SK-N-SH (cell line): ENCODE data around the gene MMS22L. TPM values are rescaled to one million over a fixed set of nuclear protein-coding genes. Genes with fewer than 3 reads are reported as not detected.

ENCODE experiments used
- CTCF ChIA-PET: fragments of 300-600, 350-600 bp; formaldehyde crosslinking; extraction: SDS; loops from one replicate; lab custom pipeline; 2021; lab: Yijun Ruan, JAX
- POLR2A ChIA-PET: fragments of 350-600 bp; sonication (Branson Sonifier 250); formaldehyde crosslinking; extraction: SDS; loops from one replicate; lab custom pipeline; 2020; ENCODE audit warnings: antibody characterized with exemption, inconsistent platforms; lab: Yijun Ruan, JAX
- DNase-seq: peaks from one replicate; pipeline ENCODE4 v3.0.0; 2012
- H2AFZ ChIP-seq: fragments of 200-600 bp; sonication (generic); 2 replicates; pipeline ENCODE4 v1.8.1; 2016; ENCODE audit warnings: antibody characterized with exemption, mild to moderate bottlenecking, low read depth
- H3F3A ChIP-seq: fragments of 200-600 bp; sonication (generic); replicated peaks from 2 replicates; pipeline ENCODE3; 2016; ENCODE audit warnings: antibody characterized with exemption, mild to moderate bottlenecking; ENCODE audit not compliant: insufficient read depth
- H3K27ac ChIP-seq, 2 experiments: fragments of 200-500 bp in 1 of 2; fragments of 200-600 bp in 1 of 2; sonication (Bioruptor generic) in 1 of 2; sonication (generic), shearing (Covaris generic) in 1 of 2; 2 replicates each; pipeline versions ENCODE4 v1.5.1 to v1.6.1; 2014 to 2016; ENCODE audit warnings: low read depth in 2 of 2, inconsistent platforms in 1 of 2, low read length in 1 of 2, mild to moderate bottlenecking in 1 of 2, mixed read lengths in 1 of 2
- H3K27me3 ChIP-seq: fragments of 200-600 bp; sonication (generic), shearing (Covaris generic); 2 replicates; pipeline ENCODE4 v1.6.1; 2016; ENCODE audit warnings: mixed run types; ENCODE audit not compliant: insufficient read depth
- H3K36me3 ChIP-seq, 2 experiments: fragments of 200-500 bp in 1 of 2; fragments of 200-600 bp in 1 of 2; sonication (Bioruptor generic) in 1 of 2; sonication (generic) in 1 of 2; replicated peaks in 1 of 2; 2 replicates each; pipeline versions ENCODE3 to v1.5.1; 2014 to 2016; ENCODE audit warnings: low read length in 1 of 2, mild to moderate bottlenecking in 1 of 2; ENCODE audit not compliant: insufficient read depth in 2 of 2, control insufficient read depth in 1 of 2
- H3K4me1 ChIP-seq, 2 experiments: fragments of 200-500 bp in 1 of 2; fragments of 200-600 bp in 1 of 2; sonication (Bioruptor generic) in 1 of 2; sonication (generic), shearing (Covaris generic) in 1 of 2; 2 replicates each; pipeline versions ENCODE4 v1.5.1 to v1.6.1; 2014 to 2016; ENCODE audit warnings: low read depth in 1 of 2, low read length in 1 of 2, mixed run types in 1 of 2; ENCODE audit not compliant: insufficient read depth in 2 of 2, control insufficient read depth in 1 of 2
- H3K4me2 ChIP-seq: fragments of 200-600 bp; sonication (generic), shearing (Covaris generic); 2 replicates; pipeline ENCODE4 v1.6.1; 2017; ENCODE audit warnings: mixed run types
- H3K4me3 ChIP-seq, 2 experiments: fragments of 200-500 bp in 1 of 2; fragments of 200-600 bp in 1 of 2; sonication (Bioruptor generic) in 1 of 2; sonication (generic), shearing (Covaris generic) in 1 of 2; 2 replicates each; pipeline versions ENCODE4 v1.5.1 to v1.8.1; 2014 to 2016; ENCODE audit warnings: low read depth in 2 of 2, inconsistent platforms in 1 of 2, low read length in 1 of 2, mild to moderate bottlenecking in 1 of 2, mixed read lengths in 1 of 2, moderate library complexity in 1 of 2
- H3K79me2 ChIP-seq: fragments of 200-600 bp; sonication (generic); 2 replicates; pipeline ENCODE4 v1.8.1; 2017; ENCODE audit warnings: mild to moderate bottlenecking; ENCODE audit not compliant: insufficient read depth
- H3K9ac ChIP-seq: fragments of 200-600 bp; sonication (generic); 2 replicates; pipeline ENCODE4 v1.6.1; 2017; ENCODE audit warnings: mixed run types
- H3K9me2 ChIP-seq: fragments of 200-600 bp; sonication (generic); 2 replicates; pipeline ENCODE4 v1.6.1; 2017; ENCODE audit warnings: mixed run types
- H3K9me3 ChIP-seq: fragments of 200-600 bp; sonication (generic); 2 replicates; pipeline ENCODE4 v1.6.1; 2017; ENCODE audit warnings: mixed run types, mild to moderate bottlenecking, moderate library complexity
- H4K20me1 ChIP-seq: fragments of 200-600 bp; sonication (generic); 2 replicates; pipeline ENCODE4 v1.6.1; 2017; ENCODE audit warnings: mild to moderate bottlenecking, mixed run types; ENCODE audit not compliant: insufficient read depth
- CHD2 ChIP-seq: fragments of 150-350 bp; IDR thresholded peaks from 2 replicates; pipeline ENCODE4 v1.6.1; 2018; ENCODE audit warnings: low read length; ENCODE audit not compliant: partially characterized antibody
- ELF1 ChIP-seq: IDR thresholded peaks from 2 replicates; pipeline ENCODE4 v1.4.0; 2012
- EP300 ChIP-seq, 2 experiments: IDR thresholded peaks; 2 replicates each; pipeline versions ENCODE4 v1.4.0 to v1.6.1; 2012; ENCODE audit warnings: borderline replicate concordance in 1 of 2, low read depth in 1 of 2, low read length in 1 of 2
- EZH2phosphoT487 ChIP-seq: fragments of 200-600 bp; sonication (generic); IDR thresholded peaks from 2 replicates; pipeline ENCODE4 v1.6.1; 2017; ENCODE audit warnings: low read depth, mixed run types, mild to moderate bottlenecking, antibody characterized with exemption, moderate library complexity, borderline replicate concordance
- FOSL2 ChIP-seq: IDR thresholded peaks from 2 replicates; pipeline ENCODE4 v1.4.0; 2012; ENCODE audit warnings: low read depth, mild to moderate bottlenecking, moderate library complexity, borderline replicate concordance
- FOXJ3 ChIP-seq: sonication (generic); formaldehyde crosslinking; IDR thresholded peaks from 2 replicates; pipeline ENCODE4 v1.5.1; 2020; ENCODE audit warnings: mild to moderate bottlenecking, missing genetic modification reagents
- GABPA ChIP-seq: IDR thresholded peaks from 2 replicates; pipeline ENCODE4 v1.4.0; 2012; ENCODE audit warnings: low read depth, mild to moderate bottlenecking
- GATA2 ChIP-seq: sonication (generic); formaldehyde crosslinking; IDR thresholded peaks from 2 replicates; pipeline ENCODE4 v1.5.0; 2020; ENCODE audit warnings: mild to moderate bottlenecking, missing genetic modification reagents
- JUND ChIP-seq: IDR thresholded peaks from 2 replicates; pipeline ENCODE4 v1.4.0; 2012
- MEF2A ChIP-seq: IDR thresholded peaks from 2 replicates; pipeline ENCODE4 v1.4.0; 2012; ENCODE audit warnings: low read depth, borderline replicate concordance
- NFIC ChIP-seq: IDR thresholded peaks from 2 replicates; pipeline ENCODE4 v1.4.0; 2012; ENCODE audit warnings: borderline replicate concordance
- NRF1 ChIP-seq: IDR thresholded peaks from 2 replicates; pipeline ENCODE4 v1.6.1; 2012; ENCODE audit warnings: low read depth, mild to moderate bottlenecking, low read length
- RCOR1 ChIP-seq: fragments of 150-350 bp; IDR thresholded peaks from 2 replicates; pipeline ENCODE4 v1.6.1; 2017; ENCODE audit warnings: antibody characterized with exemption, low read length
- RFX5 ChIP-seq: IDR thresholded peaks from 2 replicates; pipeline ENCODE4 v1.6.1; 2012; ENCODE audit warnings: mild to moderate bottlenecking, improper control_type of control experiment, low read length
- RXRA ChIP-seq: IDR thresholded peaks from 2 replicates; pipeline ENCODE4 v1.4.0; 2012; ENCODE audit warnings: low read depth, mild to moderate bottlenecking, borderline replicate concordance
- SIN3A ChIP-seq: IDR thresholded peaks from 2 replicates; pipeline ENCODE4 v1.6.1; 2012; ENCODE audit warnings: low read depth, mild to moderate bottlenecking, low read length, moderate library complexity, borderline replicate concordance
- SMC3 ChIP-seq: IDR thresholded peaks from 2 replicates; pipeline ENCODE4 v1.6.1; 2012; ENCODE audit warnings: low read depth, low read length, improper control_type of control experiment
- TAF1 ChIP-seq: IDR thresholded peaks from 2 replicates; pipeline ENCODE4 v1.6.1; 2012; ENCODE audit warnings: low read depth, mild to moderate bottlenecking, low read length, moderate library complexity, borderline replicate concordance
- TCF12 ChIP-seq: IDR thresholded peaks from 2 replicates; pipeline ENCODE4 v1.4.0; 2012
- TEAD4 ChIP-seq: IDR thresholded peaks from 2 replicates; pipeline ENCODE4 v1.4.0; 2012; ENCODE audit warnings: mild to moderate bottlenecking, borderline replicate concordance; ENCODE audit not compliant: insufficient read depth
- whole genome bisulfite sequencing: methylation state at CpG from one replicate; pipeline ENCODE4 v1.1.6; 2017; ENCODE audit warnings: low lambda C conversion rate; 5-methylcytosine and 5-hydroxymethylcytosine counted together
- polyA plus RNA-seq, 3 experiments: library from polyadenylated mRNA; depleted of rRNA; stranded (reverse); fragments of >200 nt; gene quantifications; 2 replicates each; pipeline ENCODE4 v1.2.3, GENCODE V29; 2012
- TF ChIP-seq, protein P1 (sequence below): IDR thresholded peaks from 2 replicates; pipeline ENCODE4 v1.4.0; 2012; ENCODE audit warnings: low read depth
- TF ChIP-seq, protein P2 (sequence below): IDR thresholded peaks from 2 replicates; pipeline ENCODE4; 2012
- TF ChIP-seq, protein P3 (sequence below): fragments of 200-600 bp; sonication (generic); IDR thresholded peaks from 2 replicates; pipeline ENCODE4 v1.6.1; 2017; ENCODE audit warnings: antibody characterized with exemption, mild to moderate bottlenecking, moderate library complexity
- TF ChIP-seq, protein P4 (sequence below): IDR thresholded peaks from 2 replicates; pipeline ENCODE4 v1.6.1; 2012; ENCODE audit warnings: mild to moderate bottlenecking, low read depth, low read length, moderate library complexity

MMS22L gene
- polyA plus RNA-seq, 1 of the 3 experiments (the other 2 are of a cell fraction), result 4.3 TPM

DNA sequence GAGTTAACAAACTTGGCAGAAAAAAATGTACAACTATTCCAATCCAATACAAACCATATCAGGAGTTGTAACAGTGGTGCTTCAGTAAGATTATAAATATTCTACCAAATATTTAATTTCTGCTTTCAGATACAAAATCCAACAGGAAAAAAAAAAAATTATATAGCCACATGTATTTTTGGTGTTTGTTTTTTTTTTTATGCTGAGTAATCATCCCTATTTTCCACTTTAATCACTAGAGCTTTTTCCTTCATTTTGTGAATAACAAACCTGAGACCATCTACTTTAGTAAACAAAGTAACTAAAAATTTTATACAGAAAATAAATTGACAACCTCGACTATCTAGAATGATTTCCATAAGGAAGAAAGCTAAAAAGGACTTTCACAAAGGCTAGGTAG, 36.2 kb downstream of the MMS22L start:
- Histone ChIP-seq H3F3A (no peaks in the 10 kb centered on the region), H3K27ac (no peak overlapping the region), H3K36me3 (peaks cover 6 to 30% of the 10 kb centered on the region in 2 experiments), H2AFZ (no peak overlapping the region), H4K20me1 (no peaks in the 10 kb centered on the region)
- CTCF ChIA-PET, result interaction anchor here (3.5 kb wide), 1 partner anchor 32 kb away, joined by 11 read pairs; no protein-coding TSS in a partner anchor
- no peak for TF ChIP-seq RFX5
- no peak for TF ChIP-seq MEF2A
- TF ChIP-seq TCF12, result no peak
- no peak for TF ChIP-seq GATA2 (CRISPR knock-in tag)
- no peak for TF ChIP-seq EZH2phosphoT487
- no peak for TF ChIP-seq TEAD4
- no peak for TF ChIP-seq CHD2
- no peak for TF ChIP-seq RCOR1
- no peak for TF ChIP-seq SIN3A
- no peak for TF ChIP-seq FOSL2
- TF ChIP-seq ELF1, result no peak
- TF ChIP-seq RXRA, result no peak
- no peak for TF ChIP-seq NFIC
- no peak for TF ChIP-seq NRF1
- TF ChIP-seq, protein P1, sequence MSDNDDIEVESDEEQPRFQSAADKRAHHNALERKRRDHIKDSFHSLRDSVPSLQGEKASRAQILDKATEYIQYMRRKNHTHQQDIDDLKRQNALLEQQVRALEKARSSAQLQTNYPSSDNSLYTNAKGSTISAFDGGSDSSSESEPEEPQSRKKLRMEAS, result no peak
- TF ChIP-seq SMC3, result no peak
- TF ChIP-seq, all 33 proteins: peak for 0
- Histone ChIP-seq H3K4me3 (no peak overlapping the region), H3K27me3 (no peaks in the 10 kb centered on the region), H3K9me2 (no peaks in the 10 kb centered on the region), H3K9me3 (no peaks in the 10 kb centered on the region; the same call in 1 of the 2 replicates), H3K4me1 (no peaks in the 10 kb centered on the region; a peak in 1 of 4 replicates), H3K4me2 (no peak overlapping the region), H3K9ac (no peak overlapping the region), H3K79me2 (no peaks in the 10 kb centered on the region)
- WGBS, result 56% methylated on average over 1 of the region's 1 CpG
- no peak for DNase-seq
- POLR2A ChIA-PET, result no interaction called here

DNA sequence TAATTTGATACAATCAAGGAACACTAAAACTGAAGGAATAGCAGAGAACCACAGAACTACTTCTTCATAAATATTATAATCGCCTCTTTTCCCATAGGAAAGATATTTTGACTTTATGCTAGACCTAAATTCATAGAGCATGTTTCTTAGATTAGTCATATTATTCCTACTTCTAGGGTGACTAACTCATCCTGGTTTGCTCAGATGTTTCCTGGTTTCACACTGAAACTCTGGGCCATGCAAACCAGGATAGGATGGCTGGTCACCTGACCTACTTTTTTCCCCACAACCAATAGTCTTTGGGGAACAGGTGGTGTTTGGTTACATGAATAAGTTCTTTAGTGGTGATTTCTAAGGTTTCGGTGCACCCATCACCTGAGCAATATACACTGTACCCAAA, 42.8 kb downstream of the MMS22L start:
- DNase-seq, result no peak
- Histone ChIP-seq H3K27ac (peak overlapping the region in 1 of 2 experiments; percentile 63; a peak in 2 of 4 replicates), H3K9me2 (no peaks in the 10 kb centered on the region), H3K9me3 (no peaks in the 10 kb centered on the region; the same call in 1 of the 2 replicates), H3K4me1 (no peaks in the 10 kb centered on the region), H3K4me2 (no peak overlapping the region), H3K4me3 (no peak overlapping the region), H3K36me3 (peaks cover 3 to 38% of the 10 kb centered on the region in 2 experiments), H3K9ac (no peak overlapping the region), H2AFZ (no peak overlapping the region), H3F3A (no peaks in the 10 kb centered on the region), H4K20me1 (no peaks in the 10 kb centered on the region), H3K79me2 (no peaks in the 10 kb centered on the region), H3K27me3 (no peaks in the 10 kb centered on the region)
- CTCF ChIA-PET, result no interaction called here
- WGBS, result 85% methylated on average over 2 of the region's 2 CpGs
- POLR2A ChIA-PET, result no interaction called here
- TF ChIP-seq FOXJ3 (no peak), TAF1 (no peak), EZH2phosphoT487 (no peak), EP300 (IDR thresholded peaks at IDR 0.05; ENCODE audit: borderline replicate concordance in 1 of 2, low read depth in 1 of 2, low read length in 1 of 2) (no peak), GATA2 (CRISPR knock-in tag) (no peak), ELF1 (no peak), JUND (peak; percentile 50; the same call in 1 of the 2 replicates), NFIC (no peak), SMC3 (no peak), GABPA (no peak)
- TF ChIP-seq, protein P2, sequence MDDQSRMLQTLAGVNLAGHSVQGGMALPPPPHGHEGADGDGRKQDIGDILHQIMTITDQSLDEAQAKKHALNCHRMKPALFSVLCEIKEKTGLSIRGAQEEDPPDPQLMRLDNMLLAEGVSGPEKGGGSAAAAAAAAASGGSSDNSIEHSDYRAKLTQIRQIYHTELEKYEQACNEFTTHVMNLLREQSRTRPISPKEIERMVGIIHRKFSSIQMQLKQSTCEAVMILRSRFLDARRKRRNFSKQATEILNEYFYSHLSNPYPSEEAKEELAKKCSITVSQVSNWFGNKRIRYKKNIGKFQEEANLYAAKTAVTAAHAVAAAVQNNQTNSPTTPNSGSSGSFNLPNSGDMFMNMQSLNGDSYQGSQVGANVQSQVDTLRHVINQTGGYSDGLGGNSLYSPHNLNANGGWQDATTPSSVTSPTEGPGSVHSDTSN, result no peak
- TF ChIP-seq, protein P3, sequence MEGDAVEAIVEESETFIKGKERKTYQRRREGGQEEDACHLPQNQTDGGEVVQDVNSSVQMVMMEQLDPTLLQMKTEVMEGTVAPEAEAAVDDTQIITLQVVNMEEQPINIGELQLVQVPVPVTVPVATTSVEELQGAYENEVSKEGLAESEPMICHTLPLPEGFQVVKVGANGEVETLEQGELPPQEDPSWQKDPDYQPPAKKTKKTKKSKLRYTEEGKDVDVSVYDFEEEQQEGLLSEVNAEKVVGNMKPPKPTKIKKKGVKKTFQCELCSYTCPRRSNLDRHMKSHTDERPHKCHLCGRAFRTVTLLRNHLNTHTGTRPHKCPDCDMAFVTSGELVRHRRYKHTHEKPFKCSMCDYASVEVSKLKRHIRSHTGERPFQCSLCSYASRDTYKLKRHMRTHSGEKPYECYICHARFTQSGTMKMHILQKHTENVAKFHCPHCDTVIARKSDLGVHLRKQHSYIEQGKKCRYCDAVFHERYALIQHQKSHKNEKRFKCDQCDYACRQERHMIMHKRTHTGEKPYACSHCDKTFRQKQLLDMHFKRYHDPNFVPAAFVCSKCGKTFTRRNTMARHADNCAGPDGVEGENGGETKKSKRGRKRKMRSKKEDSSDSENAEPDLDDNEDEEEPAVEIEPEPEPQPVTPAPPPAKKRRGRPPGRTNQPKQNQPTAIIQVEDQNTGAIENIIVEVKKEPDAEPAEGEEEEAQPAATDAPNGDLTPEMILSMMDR, result no peak
- TF ChIP-seq, protein P4, sequence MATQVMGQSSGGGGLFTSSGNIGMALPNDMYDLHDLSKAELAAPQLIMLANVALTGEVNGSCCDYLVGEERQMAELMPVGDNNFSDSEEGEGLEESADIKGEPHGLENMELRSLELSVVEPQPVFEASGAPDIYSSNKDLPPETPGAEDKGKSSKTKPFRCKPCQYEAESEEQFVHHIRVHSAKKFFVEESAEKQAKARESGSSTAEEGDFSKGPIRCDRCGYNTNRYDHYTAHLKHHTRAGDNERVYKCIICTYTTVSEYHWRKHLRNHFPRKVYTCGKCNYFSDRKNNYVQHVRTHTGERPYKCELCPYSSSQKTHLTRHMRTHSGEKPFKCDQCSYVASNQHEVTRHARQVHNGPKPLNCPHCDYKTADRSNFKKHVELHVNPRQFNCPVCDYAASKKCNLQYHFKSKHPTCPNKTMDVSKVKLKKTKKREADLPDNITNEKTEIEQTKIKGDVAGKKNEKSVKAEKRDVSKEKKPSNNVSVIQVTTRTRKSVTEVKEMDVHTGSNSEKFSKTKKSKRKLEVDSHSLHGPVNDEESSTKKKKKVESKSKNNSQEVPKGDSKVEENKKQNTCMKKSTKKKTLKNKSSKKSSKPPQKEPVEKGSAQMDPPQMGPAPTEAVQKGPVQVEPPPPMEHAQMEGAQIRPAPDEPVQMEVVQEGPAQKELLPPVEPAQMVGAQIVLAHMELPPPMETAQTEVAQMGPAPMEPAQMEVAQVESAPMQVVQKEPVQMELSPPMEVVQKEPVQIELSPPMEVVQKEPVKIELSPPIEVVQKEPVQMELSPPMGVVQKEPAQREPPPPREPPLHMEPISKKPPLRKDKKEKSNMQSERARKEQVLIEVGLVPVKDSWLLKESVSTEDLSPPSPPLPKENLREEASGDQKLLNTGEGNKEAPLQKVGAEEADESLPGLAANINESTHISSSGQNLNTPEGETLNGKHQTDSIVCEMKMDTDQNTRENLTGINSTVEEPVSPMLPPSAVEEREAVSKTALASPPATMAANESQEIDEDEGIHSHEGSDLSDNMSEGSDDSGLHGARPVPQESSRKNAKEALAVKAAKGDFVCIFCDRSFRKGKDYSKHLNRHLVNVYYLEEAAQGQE, result no peak
